HCT116 (cell line): Measurements from ENCODE around the gene REEP3. TPM values are rescaled to one million over a fixed set of nuclear protein-coding genes. Genes with fewer than 3 reads are reported as not detected.

Source experiments
- ATAC-seq: fragments of 200-7000 bp; cut with Tn5 transposase; 2 replicates; pipeline ENCODE4 v1.9.1; 2020; ENCODE audit warnings: mild to moderate bottlenecking, moderate library complexity
- BruUV-seq: library from RNA; stranded (reverse); fragments of 400-500 nt; replicated peaks from 2 replicates; lab custom pipeline; 2021; lab: Mats Ljungman, UMichigan
- CTCF ChIA-PET: fragments of 300-600 bp; sonication (Branson Sonifier 250); formaldehyde crosslinking; loops from one replicate; lab custom pipeline; 2021; ENCODE audit warnings: antibody characterized with exemption; lab: Charles Lee
- POLR2A ChIA-PET: fragments of 300-600, 350-600 bp; sonication (Branson Sonifier 250); formaldehyde crosslinking; loops from one replicate; lab custom pipeline; 2021; ENCODE audit warnings: antibody characterized with exemption; lab: Charles Lee
- RAD21 ChIA-PET, 2 experiments: fragments of 300-600 bp; sonication (Branson Sonifier 250); formaldehyde crosslinking; loops; one replicate each; lab custom pipeline; 2023; ENCODE audit warnings: low total read pairs in 2 of 2; ENCODE audit not compliant: uncharacterized antibody in 2 of 2, unreplicated experiment in 2 of 2, low non-redundant PET in 1 of 2; lab: Charles Lee
- DNase-seq: peaks from one replicate; pipeline ENCODE4 v3.0.0-alpha.2; 2010; ENCODE audit warnings: low read depth, low spot score
- H2AFZ ChIP-seq: fragments of 200-600 bp; shearing (Covaris generic), sonication (generic); 2 replicates; pipeline ENCODE4 v1.6.1; 2017; ENCODE audit warnings: low read depth, mixed run types, mixed read lengths, antibody characterized with exemption, low read length; ENCODE audit not compliant: poor library complexity, severe bottlenecking
- H3K27ac ChIP-seq: 2 replicates; pipeline ENCODE4 v1.5.1; 2012; ENCODE audit warnings: low read depth, low read length
- H3K27me3 ChIP-seq: fragments of 200-600 bp; sonication (generic); 2 replicates; pipeline ENCODE4 v1.6.1; 2016; ENCODE audit warnings: mixed run types, low read length, mixed read lengths; ENCODE audit not compliant: insufficient read depth
- H3K36me3 ChIP-seq, 2 experiments: fragments of 200-500 bp in 1 of 2; fragments of 200-600 bp in 1 of 2; sonication (Bioruptor generic) in 1 of 2; sonication (generic) in 1 of 2; 2 replicates each; pipeline versions ENCODE4 v1.5.1 to v1.6.1; 2014 to 2016; ENCODE audit warnings: low read length in 2 of 2, inconsistent platforms in 1 of 2, mixed read lengths in 1 of 2, mixed run types in 1 of 2; ENCODE audit not compliant: insufficient read depth in 2 of 2, control insufficient read depth in 1 of 2
- H3K4me1 ChIP-seq, 2 experiments: fragments of 200-600 bp in 1 of 2; sonication (generic) in 1 of 2; 2 replicates each; pipeline versions ENCODE4 v1.5.1 to v1.6.1; 2012 to 2017; ENCODE audit warnings: low read length in 2 of 2, inconsistent platforms in 1 of 2, mild to moderate bottlenecking in 1 of 2, mixed read lengths in 1 of 2, mixed run types in 1 of 2, moderate library complexity in 1 of 2; ENCODE audit not compliant: insufficient read depth in 2 of 2, control insufficient read depth in 1 of 2
- H3K4me2 ChIP-seq: fragments of 200-600 bp; sonication (generic); 2 replicates; pipeline ENCODE4 v1.6.1; 2017; ENCODE audit warnings: mixed run types, low read length, mixed read lengths
- H3K4me3 ChIP-seq, 2 experiments: fragments of 200-600 bp in 1 of 2; sonication (generic) in 1 of 2; replicated peaks in 1 of 2; 2 replicates each; pipeline ENCODE4 v1.5.1; 2011 to 2016; ENCODE audit warnings: low read length in 2 of 2, control low read depth in 1 of 2, low read depth in 1 of 2, mild to moderate bottlenecking in 1 of 2, mixed read lengths in 1 of 2, mixed run types in 1 of 2
- H3K79me2 ChIP-seq: fragments of 200-600 bp; sonication (generic); 2 replicates; pipeline ENCODE4 v1.6.1; 2017; ENCODE audit warnings: mild to moderate bottlenecking, mixed run types, low read length, moderate library complexity, mixed read lengths; ENCODE audit not compliant: insufficient read depth
- H3K9ac ChIP-seq: fragments of 200-600 bp; sonication (generic); 2 replicates; pipeline ENCODE4 v1.6.1; 2016; ENCODE audit warnings: low read length, mixed read lengths
- H3K9me2 ChIP-seq: fragments of 200-600 bp; sonication (generic), shearing (Covaris generic); 2 replicates; pipeline ENCODE4 v1.6.1; 2017; ENCODE audit warnings: mixed run types, mild to moderate bottlenecking, moderate library complexity; ENCODE audit not compliant: insufficient read depth
- H3K9me3 ChIP-seq, 2 experiments: fragments of 200-500 bp in 1 of 2; fragments of 200-600 bp in 1 of 2; sonication (Bioruptor generic) in 1 of 2; sonication (generic) in 1 of 2; 2 replicates each; pipeline ENCODE4 v1.6.1; 2014 to 2017; ENCODE audit warnings: low read length in 2 of 2, mixed read lengths in 2 of 2, inconsistent platforms in 1 of 2, low read depth in 1 of 2, mild to moderate bottlenecking in 1 of 2, mixed run types in 1 of 2, moderate library complexity in 1 of 2; ENCODE audit not compliant: control insufficient read depth in 1 of 2, insufficient read depth in 1 of 2
- H4K20me1 ChIP-seq: fragments of 200-600 bp; sonication (generic), shearing (Covaris generic); 2 replicates; pipeline ENCODE4 v1.6.1; 2017; ENCODE audit warnings: mixed run types, mild to moderate bottlenecking, moderate library complexity; ENCODE audit not compliant: insufficient read depth
- CBX3 ChIP-seq: IDR thresholded peaks from 2 replicates; pipeline ENCODE4 v1.6.1; 2012; ENCODE audit warnings: low read depth
- CEBPB ChIP-seq: IDR thresholded peaks from 2 replicates; pipeline ENCODE4 v1.6.1; 2012; ENCODE audit warnings: low read depth
- EGR1 ChIP-seq: IDR thresholded peaks from 2 replicates; pipeline ENCODE4 v1.6.1; 2012; ENCODE audit warnings: low read depth
- ELF1 ChIP-seq: IDR thresholded peaks from 2 replicates; pipeline ENCODE4 v1.6.1; 2012; ENCODE audit warnings: low read depth, borderline replicate concordance
- EZH2 ChIP-seq: fragments of 200-600 bp; sonication (generic); IDR thresholded peaks from 2 replicates; pipeline ENCODE4 v1.6.1; 2017; ENCODE audit warnings: antibody characterized with exemption, mixed run types
- EZH2phosphoT487 ChIP-seq: fragments of 200-600 bp; IDR thresholded peaks from 2 replicates; pipeline ENCODE4 v1.6.1; 2018; ENCODE audit warnings: antibody characterized with exemption, borderline replicate concordance
- JUND ChIP-seq: IDR thresholded peaks from 2 replicates; pipeline ENCODE4 v1.6.1; 2012
- POLR2A ChIP-seq: IDR thresholded peaks from 2 replicates; pipeline ENCODE4 v1.7.0; 2011; ENCODE audit warnings: borderline replicate concordance; ENCODE audit not compliant: insufficient read depth, insufficient read length; ENCODE audit errors: extremely low read depth
- POLR2AphosphoS5 ChIP-seq: IDR thresholded peaks from 2 replicates; pipeline ENCODE4 v1.6.1; 2011; ENCODE audit warnings: mild to moderate bottlenecking, low read depth, low read length, moderate library complexity
- SIN3A ChIP-seq: IDR thresholded peaks from 2 replicates; pipeline ENCODE4 v1.6.1; 2012; ENCODE audit warnings: low read depth
- SP1 ChIP-seq: IDR thresholded peaks from 2 replicates; pipeline ENCODE4 v1.6.1; 2012; ENCODE audit warnings: low read depth
- ZBTB33 ChIP-seq: IDR thresholded peaks from 2 replicates; pipeline ENCODE4 v1.6.1; 2011; ENCODE audit warnings: mild to moderate bottlenecking, low read length, moderate library complexity; ENCODE audit not compliant: insufficient replicate concordance; ENCODE audit errors: extremely low read depth
- ZFX ChIP-seq: fragments of 450-650 bp; IDR thresholded peaks from 2 replicates; pipeline ENCODE4 v1.6.1; 2017
- ZNF274 ChIP-seq: fragments of 200-500 bp; sonication (Bioruptor generic); IDR thresholded peaks from 2 replicates; pipeline ENCODE4 v1.6.1; 2014; ENCODE audit warnings: mild to moderate bottlenecking, low read depth, low read length, inconsistent platforms
- intact Hi-C: fragments of 100-400 bp; cut with micrococcal nuclease; formaldehyde crosslinking; loops from 2 replicates; pipeline ENCODE4 v1.10.0; 2022
- total RNA-seq: library from RNA; stranded (reverse); gene quantifications from one replicate; pipeline ENCODE4 v1.2.1, GENCODE V29; 2021; ENCODE audit not compliant: unreplicated experiment
- TF ChIP-seq, protein P1 (sequence below): IDR thresholded peaks from 2 replicates; pipeline ENCODE4 v1.6.1; 2012
- TF ChIP-seq, protein P2 (sequence below): IDR thresholded peaks from 2 replicates; pipeline ENCODE4 v1.6.1; 2012

Gene REEP3
- total RNA-seq, 1 experiment from 2014 or later: 41.3 TPM

GRCh38 chr10:63496561-63496960, 24.6 kb upstream of the REEP3 start:
- H3K27ac ChIP-seq: no peak overlapping the region
- no TSS peak for BruUV-seq

More at GRCh38 chr10:63496561-63496960, 24.6 kb upstream of the REEP3 start:
- no peak for ATAC-seq
- Histone ChIP-seq H3K27me3 (no peaks in the 10 kb centered on the region), H3K36me3 (no peaks in the 10 kb centered on the region), H3K4me3 (no peak overlapping the region), H3K79me2 (peaks cover 78% of the 10 kb centered on the region), H4K20me1 (no peaks in the 10 kb centered on the region), H3K9me2 (no peaks in the 10 kb centered on the region), H3K9ac (no peak overlapping the region), H3K4me1 (peaks cover 24 to 34% of the 10 kb centered on the region in 2 experiments), H3K4me2 (no peak overlapping the region), H2AFZ (no peak overlapping the region), H3K9me3 (no peaks in the 10 kb centered on the region)
- intact Hi-C loops: no loop called here
- TF ChIP-seq ZBTB33 (no peak), EZH2 (no peak), POLR2AphosphoS5 (no peak), EZH2phosphoT487 (no peak), JUND (no peak), POLR2A (no peak), SIN3A (no peak), CBX3 (no peak), EGR1 (no peak), ELF1 (no peak), ZNF274 (no peak), ZFX (no peak), CEBPB (no peak), SP1 (no peak)
- TF ChIP-seq, protein P1, sequence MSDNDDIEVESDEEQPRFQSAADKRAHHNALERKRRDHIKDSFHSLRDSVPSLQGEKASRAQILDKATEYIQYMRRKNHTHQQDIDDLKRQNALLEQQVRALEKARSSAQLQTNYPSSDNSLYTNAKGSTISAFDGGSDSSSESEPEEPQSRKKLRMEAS: no peak
- TF ChIP-seq, protein P2, sequence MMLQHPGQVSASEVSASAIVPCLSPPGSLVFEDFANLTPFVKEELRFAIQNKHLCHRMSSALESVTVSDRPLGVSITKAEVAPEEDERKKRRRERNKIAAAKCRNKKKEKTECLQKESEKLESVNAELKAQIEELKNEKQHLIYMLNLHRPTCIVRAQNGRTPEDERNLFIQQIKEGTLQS: no peak
- POLR2A ChIA-PET: no interaction called here
- CTCF ChIA-PET: no interaction called here
- RAD21 ChIA-PET: no interaction called here
- DNase-seq: no peak
